ENCODE measurements around the gene CALHM2.

CALHM2 gene

DNA sequence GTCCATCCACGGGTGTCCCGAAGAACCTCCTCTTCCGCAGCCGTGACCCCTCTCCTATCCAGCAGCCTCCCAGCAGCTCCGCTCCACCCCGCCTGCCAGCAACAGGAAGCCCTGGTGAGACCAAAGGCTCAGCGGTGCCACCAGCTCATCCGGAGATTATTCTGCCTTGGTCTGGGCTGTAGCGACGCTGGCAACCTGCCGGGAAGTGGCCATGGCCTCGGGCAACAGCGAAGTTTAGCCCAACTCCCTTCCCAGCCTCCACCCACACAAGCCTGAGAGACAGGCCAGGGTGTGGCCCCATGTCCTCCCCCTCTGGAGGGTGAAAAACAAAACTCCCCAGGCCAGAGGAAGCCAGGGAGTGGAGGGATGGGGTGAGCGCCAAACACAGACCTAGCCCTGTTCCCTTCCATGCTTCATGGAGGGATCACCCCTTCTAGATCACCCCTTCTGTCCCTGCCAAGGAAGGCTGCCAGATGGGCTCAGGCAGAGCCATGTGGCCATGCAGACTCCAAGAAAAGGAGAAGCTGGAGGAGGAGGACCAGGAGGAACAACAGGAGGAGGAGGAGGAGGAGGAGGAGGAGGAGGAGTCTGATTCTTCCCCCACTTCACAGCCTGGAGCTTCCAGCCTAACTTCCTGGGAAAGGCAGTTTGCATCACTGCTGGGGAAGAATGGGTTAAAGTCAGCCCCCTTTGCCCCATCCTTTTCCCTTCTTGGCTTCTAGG lies 918 bp downstream of the CALHM2 start:
- peak in 1 of 3 donors; percentile 34 for DNase-seq (ENCODE audit: low read depth in 2 of 3, low spot score in 1 of 3)

DNA sequence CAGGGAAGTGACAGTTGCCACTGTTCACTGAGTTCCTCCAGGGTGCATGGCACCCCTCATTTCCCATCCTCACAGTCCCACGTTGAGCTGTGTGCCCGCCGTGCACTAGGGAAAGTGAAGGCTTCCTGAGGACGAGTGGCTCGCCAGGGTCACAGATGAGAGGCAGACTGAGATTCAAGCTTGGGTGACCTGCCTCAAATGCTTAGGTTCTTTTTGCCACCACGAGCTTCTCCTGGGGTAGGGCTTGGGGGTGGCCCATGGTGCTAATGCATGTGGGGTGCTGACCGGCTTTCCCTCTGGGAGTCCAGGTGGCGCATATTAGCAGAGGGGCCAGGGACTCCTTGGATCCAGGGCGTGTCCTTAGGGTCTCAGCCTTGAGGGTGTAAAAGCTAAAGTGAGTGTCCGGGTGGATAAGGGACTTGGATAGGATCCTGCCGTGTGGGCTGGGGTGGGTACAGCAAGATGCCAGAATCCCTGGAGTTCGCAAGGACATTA lies 1.9 kb downstream of the CALHM2 start:
- DNase-seq (ENCODE audit: low read depth in 2 of 3, low spot score in 1 of 3), result no peak

DNA sequence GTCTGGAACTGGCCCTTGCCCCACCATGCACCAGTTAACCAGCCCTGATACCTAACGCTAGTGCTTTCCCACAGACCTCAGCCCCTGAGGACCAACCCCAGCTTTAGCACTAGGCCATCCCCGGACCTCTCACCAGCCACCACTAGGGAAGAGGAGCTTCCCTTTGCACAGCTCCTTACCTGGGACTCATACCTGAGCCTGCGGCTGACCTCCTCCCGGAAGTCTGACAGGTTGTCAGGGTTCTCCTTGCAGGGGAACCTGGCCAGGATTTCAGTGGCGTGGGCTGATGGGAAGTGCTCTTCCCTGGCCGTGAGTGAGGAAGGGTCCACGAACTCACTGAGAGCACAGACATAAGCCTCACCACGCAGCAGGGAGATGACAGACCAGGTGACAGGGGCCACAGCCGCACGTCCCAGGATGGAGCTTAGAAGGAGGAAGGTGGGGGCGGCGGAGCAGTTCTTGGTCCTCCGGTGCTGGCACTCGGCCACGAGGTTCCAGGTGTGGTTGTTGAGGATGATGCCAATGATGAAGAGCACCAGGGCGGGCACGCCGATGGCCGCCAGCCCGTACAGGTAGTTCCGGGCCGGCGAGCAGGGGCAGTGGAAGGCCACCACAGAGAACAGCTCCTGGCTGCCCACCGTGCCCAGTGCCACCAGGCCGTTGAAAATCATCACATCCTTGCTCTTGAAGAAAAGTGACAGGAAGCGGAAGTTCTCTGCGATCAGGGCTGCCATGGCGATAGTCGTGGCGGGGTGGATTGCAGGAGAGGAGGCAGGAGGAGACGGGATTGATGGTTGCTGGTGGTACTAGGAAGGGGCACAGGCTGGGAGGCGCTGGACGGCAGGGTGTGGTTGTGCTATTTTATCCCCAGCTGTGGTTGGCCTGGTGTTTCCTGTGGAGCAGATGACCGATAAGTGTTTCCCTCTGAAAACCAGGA lies 2.7 kb downstream of the CALHM2 start:
- DNase-seq (ENCODE audit: low read depth in 2 of 3, low spot score in 1 of 3), result no peak

DNA sequence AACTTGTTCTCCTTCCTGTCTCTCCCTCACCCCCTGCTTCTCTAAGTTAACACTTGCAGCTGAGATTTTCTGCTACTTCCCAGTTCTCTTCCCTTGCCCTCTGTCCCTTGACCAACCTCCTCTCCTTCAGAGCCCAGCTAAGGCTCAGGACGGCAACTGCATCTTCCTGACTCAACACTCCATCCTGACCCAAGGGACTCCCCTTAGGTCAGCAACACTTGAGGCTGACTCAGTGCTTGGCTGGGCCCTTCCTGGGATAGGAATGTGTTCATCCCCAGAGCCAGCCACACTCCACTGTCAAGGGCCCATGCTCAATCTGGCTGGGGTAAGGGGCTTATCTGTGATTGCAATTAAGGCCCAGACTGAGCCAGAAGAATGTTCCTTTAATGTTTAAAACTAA lies 3.4 kb downstream of the CALHM2 start:
- no peak for DNase-seq (ENCODE audit: low read depth in 2 of 3, low spot score in 1 of 3)

DNA sequence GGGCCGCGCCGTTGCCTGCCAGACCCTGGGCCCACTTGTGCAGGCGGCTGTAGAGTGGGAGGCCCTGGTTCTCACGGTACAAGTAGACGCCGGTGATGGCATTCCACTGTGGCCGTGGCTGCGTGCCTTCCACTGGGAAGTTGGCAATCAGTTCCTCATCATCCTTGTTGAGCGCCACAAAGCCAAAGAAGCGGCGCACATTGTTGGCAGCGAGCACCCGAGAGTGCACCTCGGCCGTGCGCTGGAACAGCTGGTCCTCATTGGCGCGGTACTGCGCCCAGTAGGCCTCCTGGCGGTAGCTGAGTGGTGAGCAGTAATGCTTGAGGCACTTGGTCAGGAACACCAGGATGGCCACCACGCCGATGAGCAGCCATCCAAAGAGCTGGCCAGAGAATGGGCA lies 5.0 kb downstream of the CALHM2 start:
- DNase-seq (ENCODE audit: low read depth in 2 of 3, low spot score in 1 of 3), result no peak

DNA sequence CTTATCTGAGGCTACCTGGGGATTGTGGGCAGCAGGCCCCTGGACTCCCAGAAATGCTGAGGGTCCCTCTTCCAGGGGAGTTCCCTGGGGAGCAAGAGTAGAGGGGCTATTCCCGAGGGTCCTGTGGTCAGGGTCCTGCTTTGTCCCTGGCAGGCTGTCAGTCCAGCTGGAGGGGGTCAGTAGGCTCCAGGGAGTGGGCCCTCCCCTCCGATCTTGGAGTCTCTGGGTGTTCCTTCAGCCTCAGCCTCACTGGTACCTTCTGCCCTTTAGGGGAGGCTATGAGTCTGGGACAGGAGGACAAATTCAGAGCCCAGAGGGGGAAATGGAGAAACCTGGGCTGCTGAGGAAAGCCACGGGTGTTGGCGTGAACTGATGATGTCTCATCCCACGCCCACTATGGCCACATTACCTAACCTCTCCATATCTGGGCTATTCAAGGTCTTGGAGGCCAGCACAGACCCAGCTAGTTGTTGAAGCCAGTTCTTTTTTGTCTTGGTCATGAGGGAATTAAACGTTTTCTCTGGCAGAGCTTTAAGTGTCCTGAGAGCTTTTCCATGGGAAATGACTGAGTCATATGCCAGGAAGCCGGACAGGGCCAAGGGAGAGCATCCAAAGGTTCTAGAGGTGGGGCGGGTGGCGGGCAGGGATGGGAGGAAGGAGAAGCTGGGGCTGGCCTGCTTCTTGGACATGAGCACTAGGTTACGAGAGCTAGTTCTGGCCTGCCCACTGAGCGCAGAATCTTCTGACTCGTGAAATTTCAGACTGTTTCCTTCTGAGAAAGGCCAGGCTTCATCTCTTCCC lies 6.2 kb downstream of the CALHM2 start:
- no peak for DNase-seq (ENCODE audit: low read depth in 2 of 3, low spot score in 1 of 3)

DNA sequence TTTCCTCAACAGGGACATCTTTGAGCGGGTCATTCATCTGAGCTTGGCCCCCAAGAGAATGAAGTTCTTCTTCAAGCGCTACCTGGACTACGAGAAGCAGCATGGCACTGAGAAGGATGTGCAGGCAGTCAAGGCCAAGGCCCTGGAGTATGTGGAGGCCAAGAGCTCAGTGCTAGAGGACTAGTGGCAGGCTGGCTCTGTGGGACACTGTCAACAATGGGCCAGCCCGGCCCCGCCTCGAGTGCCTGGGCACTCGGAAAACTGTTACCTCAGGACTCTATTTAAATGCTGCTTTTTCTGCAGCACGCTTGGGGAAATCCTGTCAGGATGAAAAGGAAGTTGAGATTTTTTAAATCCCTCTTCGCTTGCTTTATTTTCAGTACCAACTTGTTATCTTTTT lies 6.8 kb downstream of the CALHM2 start:
- DNase-seq (ENCODE audit: low read depth in 2 of 3, low spot score in 1 of 3), result no peak

DNA sequence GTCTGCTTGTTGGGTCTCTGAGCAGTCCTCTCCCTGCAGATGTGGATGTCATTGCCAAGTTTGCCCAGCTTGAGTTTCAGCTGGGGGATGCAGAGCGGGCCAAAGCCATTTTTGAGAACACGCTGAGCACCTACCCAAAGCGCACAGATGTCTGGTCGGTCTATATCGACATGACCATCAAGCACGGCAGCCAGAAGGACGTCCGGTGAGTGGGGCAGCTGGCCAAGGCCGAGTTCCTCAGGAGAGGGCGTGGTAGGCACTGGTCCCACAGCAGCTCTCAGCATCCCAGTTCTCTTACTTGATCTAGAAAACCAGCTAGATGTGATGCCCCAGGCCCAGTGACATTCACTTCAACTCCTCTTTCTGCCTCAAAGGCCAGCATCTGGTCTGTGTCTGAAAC lies 7.7 kb downstream of the CALHM2 start:
- no peak for DNase-seq (ENCODE audit: low read depth in 2 of 3, low spot score in 1 of 3)

DNA sequence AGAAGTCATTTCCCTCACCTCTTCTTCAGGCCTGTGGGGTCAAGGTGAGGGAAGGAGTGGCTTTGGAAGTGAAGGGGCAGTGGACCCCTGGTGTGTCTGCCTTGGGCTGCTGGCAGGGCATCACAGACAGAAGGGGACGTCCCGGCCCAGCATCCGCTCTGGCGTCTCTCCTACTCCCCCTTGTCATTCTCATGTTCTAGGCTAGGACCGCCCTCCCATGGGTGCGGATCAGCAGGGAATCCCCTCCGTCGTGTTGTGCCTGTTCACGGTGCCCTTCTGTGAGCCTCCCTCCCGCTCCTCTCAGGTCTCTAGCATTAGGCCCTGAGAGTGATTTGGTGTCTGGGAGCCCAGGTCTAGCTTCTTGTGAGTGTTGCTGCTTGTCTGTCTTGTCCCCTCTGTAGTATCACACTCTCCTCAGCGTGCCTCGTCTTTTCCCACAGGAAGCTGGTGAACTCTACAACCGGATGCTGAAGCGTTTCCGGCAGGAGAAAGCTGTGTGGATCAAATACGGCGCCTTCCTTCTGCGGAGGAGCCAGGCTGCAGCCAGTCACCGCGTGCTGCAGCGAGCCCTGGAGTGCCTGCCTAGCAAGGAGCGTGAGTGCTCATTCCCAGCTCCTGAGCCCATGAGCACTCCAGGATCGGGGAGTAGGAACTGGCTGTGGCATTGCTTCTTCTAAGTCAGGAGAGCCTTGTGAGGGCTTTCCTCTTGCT lies 8.5 kb downstream of the CALHM2 start:
- no peak for DNase-seq (ENCODE audit: low read depth in 2 of 3, low spot score in 1 of 3)

DNA sequence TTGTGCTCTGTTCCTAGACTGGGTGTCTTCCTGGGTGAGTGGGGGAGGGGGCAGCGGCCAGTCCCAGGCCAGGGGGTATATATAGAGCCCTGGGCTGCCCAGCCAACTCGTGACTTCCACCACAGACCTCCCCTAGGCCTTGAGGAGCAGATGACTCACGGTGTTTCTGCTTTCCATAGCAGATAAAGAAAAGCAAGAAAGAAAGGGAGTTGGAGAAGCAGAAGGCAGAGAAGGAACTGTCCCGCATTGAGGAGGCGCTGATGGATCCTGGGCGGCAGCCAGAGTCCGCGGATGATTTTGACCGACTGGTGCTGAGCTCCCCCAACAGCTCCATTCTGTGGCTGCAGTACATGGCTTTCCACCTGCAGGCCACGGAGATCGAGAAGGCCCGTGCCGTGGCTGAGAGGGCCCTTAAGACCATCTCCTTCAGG lies 10.1 kb downstream of the CALHM2 start:
- no peak for DNase-seq (ENCODE audit: low read depth in 2 of 3, low spot score in 1 of 3)

DNA sequence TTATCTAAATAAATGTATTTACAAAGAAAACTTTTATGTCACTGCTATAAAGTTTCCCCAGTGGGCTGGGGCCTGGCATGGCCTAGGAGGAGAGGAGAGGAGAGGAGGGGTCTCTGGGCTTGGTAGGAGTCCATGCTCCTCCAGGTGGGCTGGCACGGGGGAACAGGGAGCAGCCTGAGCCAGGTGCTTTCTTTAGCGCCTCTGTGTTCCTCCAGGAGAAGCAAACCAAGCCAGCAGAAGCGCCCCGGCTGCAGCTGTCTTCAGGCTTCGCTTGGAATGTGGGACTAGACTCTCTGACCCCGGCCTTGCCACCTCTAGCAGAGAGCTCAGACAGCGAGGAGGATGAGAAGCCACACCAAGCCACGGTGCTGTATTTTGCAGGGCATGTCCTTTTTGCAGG lies 10.6 kb downstream of the CALHM2 start:
- no peak for DNase-seq (ENCODE audit: low read depth in 2 of 3, low spot score in 1 of 3)

DNA sequence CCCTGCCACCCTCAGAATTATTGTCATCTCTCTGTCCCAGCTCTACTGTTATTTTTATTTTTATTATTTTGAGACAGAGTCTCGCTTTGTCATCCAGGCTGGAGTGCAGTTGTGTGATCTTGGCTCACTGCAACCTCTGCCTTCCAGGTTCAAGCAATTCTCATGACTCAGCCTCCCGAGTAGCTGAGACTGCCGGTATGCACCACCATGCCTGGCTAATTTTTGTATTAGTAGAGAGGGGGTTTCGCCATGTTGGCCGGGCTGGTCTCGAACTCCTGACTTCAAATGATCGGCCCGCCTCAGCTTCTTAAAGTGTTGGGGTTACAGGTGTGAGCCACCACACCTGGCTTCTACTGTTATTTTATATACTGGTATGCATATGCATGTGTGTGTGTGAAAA lies 11.0 kb downstream of the CALHM2 start:
- no peak for DNase-seq (ENCODE audit: low read depth in 2 of 3, low spot score in 1 of 3)

DNA sequence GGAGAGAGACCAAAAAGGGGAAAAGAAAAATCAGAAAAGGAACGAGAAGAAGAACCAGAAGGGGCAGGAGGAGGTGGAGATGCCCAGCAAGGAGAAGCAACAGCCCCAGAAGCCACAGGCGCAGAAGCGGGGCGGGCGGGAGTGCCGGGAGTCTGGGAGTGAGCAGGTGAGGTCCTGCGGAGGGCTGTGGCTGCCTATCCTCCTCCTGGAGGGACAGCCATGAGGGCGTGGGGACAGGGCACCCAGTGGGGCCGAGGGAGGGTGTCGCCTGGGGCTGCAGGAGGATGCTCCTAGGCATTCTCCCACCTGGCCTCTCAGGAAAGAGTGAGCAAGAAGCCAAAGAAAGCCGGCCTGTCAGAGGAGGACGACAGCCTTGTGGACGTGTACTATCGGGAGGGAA lies 11.8 kb downstream of the CALHM2 start:
- no peak for DNase-seq (ENCODE audit: low read depth in 2 of 3, low spot score in 1 of 3)

DNA sequence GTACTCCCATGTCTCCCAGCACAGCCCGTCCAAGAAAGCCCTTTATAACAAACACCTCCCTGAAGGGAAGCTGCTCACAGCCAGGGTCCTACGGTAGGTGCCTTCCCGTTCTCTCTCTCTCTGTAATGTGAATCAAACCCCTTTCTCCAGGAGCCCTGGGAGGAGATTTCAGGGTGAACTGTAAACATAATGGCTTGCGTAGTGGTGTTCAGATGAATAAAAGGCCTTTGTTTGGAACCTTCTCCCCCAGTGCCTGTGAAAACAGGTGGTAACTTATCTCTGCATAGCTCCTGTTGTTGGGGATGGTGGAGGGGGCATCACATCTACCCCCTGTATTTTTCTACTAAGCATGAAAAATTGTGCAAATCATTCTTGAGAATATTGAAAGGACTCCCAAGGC lies 12.4 kb downstream of the CALHM2 start:
- no peak for DNase-seq (ENCODE audit: low read depth in 2 of 3, low spot score in 1 of 3)

DNA sequence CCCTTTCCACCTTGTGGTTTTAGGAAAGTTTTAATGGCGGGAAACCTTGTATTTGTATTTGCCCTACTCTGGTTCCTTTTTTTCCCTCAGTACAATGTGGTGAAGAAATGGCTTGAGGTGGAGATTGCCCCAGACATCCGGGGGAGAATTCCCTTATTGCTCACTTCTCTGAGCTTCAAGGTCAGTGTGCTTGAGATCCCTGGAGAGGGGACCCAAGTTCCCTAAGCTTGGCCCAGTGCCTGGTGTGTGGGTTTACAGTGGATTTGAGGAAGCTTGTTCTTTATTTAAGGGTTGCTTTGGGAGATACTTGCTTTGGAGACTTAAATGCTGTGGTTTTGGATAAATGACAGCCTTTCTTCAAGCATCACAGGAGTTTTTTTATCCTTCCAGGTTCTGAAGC lies 18.3 kb downstream of the CALHM2 start:
- no peak for DNase-seq (ENCODE audit: low read depth in 2 of 3, low spot score in 1 of 3)

DNA sequence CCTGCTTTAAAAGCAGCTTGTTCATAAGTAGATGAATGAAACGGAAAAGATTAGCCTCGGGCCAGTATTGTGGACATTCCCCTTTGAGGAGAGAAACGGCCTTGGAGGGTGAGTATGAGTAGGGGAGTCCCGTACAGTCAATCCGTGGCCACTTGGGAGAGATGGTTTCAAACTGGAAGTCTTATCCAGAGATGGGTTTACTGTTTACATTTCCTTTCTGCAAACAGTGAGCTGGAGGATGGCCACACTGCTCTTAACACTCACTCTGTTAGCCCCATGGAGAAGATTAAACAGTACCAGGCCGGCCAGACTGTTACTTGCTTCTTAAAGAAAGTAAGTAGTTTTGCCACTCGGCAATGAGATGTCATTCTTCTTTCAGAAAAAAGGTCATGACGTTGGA lies 20.3 kb downstream of the CALHM2 start:
- no peak for DNase-seq (ENCODE audit: low read depth in 2 of 3, low spot score in 1 of 3)

DNA sequence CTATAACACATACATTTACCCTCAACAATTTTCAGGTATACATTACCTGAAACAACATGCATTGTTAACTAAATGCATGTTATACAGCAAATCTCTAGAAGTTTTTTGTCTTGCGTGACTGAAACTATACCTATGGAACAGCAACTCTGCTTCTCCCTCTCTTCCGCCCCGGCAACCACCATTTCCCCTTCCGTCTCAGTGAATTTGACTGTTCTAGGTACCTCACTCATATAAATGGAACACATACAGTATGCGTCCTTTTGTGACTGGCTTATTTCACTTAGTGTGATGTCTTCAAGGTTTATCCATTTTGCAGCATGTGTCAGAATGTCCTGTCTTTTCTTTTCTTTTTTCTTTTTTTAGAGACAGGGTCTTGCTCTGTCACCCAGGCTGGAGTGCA lies 22.5 kb downstream of the CALHM2 start:
- no peak for DNase-seq (ENCODE audit: low read depth in 2 of 3, low spot score in 1 of 3)

DNA sequence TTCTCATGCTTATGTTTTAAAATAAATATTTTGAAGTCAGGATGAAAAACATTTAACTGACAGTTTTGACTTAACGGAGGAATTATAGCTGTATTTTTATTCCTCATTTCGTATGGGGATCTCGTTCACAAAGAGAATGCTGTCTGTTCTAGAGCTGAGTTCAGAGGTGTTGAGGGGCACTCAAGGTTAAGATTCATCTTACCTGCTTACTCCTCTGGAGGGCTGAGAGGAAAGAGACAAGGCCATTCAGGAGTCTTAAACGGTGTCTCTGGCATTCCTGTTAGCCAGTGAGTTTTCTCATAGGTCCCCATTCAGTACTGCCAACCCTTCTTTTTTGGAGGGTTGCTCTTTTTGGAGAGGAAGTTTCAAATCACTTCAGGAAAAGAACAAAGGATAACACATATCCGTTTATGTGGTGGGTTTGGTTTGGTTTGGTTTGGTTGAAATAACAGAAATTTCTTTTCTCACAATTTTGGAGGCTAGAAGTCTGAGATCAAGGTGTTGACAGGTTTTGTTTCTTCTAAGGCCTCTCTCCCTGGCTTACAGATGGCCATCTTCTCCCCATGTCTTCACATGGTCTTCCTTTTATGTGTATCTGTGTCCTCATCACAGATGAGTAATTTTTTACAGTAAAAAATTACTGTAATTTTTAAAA lies 23.1 kb downstream of the CALHM2 start:
- DNase-seq (ENCODE audit: low read depth in 2 of 3, low spot score in 1 of 3), result no peak

DNA sequence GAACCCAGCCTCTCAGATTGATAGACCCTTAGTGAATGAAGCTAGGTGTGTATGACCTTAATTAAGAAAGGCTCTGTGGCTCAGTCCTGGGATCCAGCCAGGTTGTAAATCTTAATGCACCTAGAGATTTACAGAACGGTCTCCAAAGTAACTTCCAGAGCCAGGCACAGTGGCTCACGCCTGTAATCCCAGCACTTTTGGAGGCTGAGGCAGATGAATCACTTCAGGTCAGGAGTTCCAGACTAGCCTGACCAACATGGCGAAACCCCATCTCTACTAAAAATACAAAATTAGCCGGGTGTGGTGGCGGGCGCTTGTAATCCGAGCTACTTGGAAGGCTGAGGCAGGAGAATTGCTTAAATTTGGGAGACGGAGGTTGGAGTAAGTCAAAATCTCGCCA lies 24.3 kb downstream of the CALHM2 start:
- no peak for DNase-seq (ENCODE audit: low read depth in 2 of 3, low spot score in 1 of 3)

DNA sequence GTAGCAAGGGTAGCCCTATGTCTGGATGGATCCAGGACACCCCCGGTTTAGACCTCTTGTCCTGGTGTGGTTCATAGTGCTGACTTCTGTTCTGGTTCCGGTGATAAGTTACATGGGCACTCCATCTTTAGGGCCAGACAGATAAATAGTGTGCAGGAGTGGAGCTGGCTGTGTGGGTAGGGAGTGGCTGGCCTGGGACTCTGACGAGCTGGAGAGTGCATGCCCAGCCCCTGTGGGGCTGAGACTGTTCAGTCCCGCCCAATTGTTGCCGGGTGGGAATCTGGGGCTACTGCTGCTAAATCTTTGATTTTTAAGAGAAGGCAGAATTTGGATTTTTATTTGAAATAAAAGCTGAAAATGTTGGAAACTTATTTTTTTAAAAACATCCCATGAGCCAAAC lies 28.4 kb downstream of the CALHM2 start:
- DNase-seq (ENCODE audit: low read depth in 2 of 3, low spot score in 1 of 3), result no peak
